Body of pancreas (tissue), 4 donors: ENCODE data around the gene KYAT1. TPM values are rescaled to one million over a fixed set of nuclear protein-coding genes. Genes with fewer than 3 reads are reported as not detected.

Experiments used
- ATAC-seq: fragments of 150-250 bp; one replicate; pipeline ENCODE4 v1.9.1; 2016
- DNase-seq, 4 donors: peaks; one replicate each; pipeline ENCODE4 v3.0.0-alpha.2; 2019
- H3K27ac ChIP-seq, 4 donors: fragments of 200-600 bp; sonication (generic); 1 replicate in 3 of 4; 2 replicates in 1 of 4; pipeline versions ENCODE4 v1.5.1 to v1.6.1; 2016 to 2019; ENCODE audit warnings: mild to moderate bottlenecking in 1 of 4, mixed read lengths in 1 of 4, moderate library complexity in 1 of 4
- H3K27me3 ChIP-seq, 2 donors: fragments of 200-600 bp; sonication (generic); one replicate each; pipeline ENCODE4 v1.6.0; 2016; ENCODE audit warnings: mild to moderate bottlenecking in 1 of 2
- H3K36me3 ChIP-seq, 2 donors: fragments of 200-600 bp; sonication (generic); replicated peaks in 1 of 2; 2 replicates each; pipeline ENCODE4 v1.5.1; 2016; ENCODE audit warnings: low read depth in 2 of 2; ENCODE audit not compliant: insufficient read depth in 1 of 2
- H3K4me1 ChIP-seq: fragments of 200-600 bp; sonication (generic); one replicate; pipeline ENCODE4 v1.6.0; 2016
- H3K4me3 ChIP-seq, 2 donors: fragments of 200-600 bp; sonication (generic); 1 replicate in 1 of 2; 2 replicates in 1 of 2; pipeline ENCODE4 v1.5.1; 2016 to 2019
- H3K9me3 ChIP-seq, 3 donors: fragments of 200-600 bp; sonication (generic); 1 replicate in 2 of 3; 2 replicates in 1 of 3; pipeline ENCODE4 v1.5.1; 2016
- POLR2A ChIP-seq, 3 donors: fragments of 450-650 bp; IDR thresholded peaks; one replicate each; pipeline ENCODE4 v1.6.1; 2016; ENCODE audit warnings: antibody characterized with exemption in 3 of 3, mild to moderate bottlenecking in 2 of 3
- WGBS, 2 donors: methylation state at CpG; one replicate each; pipeline ENCODE4 v1.1.5; 2017; 5-methylcytosine and 5-hydroxymethylcytosine counted together
- intact Hi-C: fragments of 100-400 bp; cut with DNase I; formaldehyde crosslinking; loops from one replicate; pipeline ENCODE4 v1.15.1; 2023
- total RNA-seq, 2 donors: library from RNA; depleted of rRNA; stranded (reverse); fragments of >200 nt; gene quantifications; one replicate each; pipeline ENCODE4 v1.1.0, GENCODE V29; 2016
- TF ChIP-seq, protein P1 (sequence below), 7 experiments: fragments of 450-650 bp in 4 of 7; fragments of 200-600 bp in 3 of 7; sonication (generic) in 3 of 7; IDR thresholded peaks; one replicate each; pipeline ENCODE4 v1.5.1; 2016 to 2019; ENCODE audit warnings: antibody characterized with exemption in 7 of 7

Gene KYAT1
- total RNA-seq = 1 to 10 TPM; 2.6 to 4.3 TPM

DNA sequence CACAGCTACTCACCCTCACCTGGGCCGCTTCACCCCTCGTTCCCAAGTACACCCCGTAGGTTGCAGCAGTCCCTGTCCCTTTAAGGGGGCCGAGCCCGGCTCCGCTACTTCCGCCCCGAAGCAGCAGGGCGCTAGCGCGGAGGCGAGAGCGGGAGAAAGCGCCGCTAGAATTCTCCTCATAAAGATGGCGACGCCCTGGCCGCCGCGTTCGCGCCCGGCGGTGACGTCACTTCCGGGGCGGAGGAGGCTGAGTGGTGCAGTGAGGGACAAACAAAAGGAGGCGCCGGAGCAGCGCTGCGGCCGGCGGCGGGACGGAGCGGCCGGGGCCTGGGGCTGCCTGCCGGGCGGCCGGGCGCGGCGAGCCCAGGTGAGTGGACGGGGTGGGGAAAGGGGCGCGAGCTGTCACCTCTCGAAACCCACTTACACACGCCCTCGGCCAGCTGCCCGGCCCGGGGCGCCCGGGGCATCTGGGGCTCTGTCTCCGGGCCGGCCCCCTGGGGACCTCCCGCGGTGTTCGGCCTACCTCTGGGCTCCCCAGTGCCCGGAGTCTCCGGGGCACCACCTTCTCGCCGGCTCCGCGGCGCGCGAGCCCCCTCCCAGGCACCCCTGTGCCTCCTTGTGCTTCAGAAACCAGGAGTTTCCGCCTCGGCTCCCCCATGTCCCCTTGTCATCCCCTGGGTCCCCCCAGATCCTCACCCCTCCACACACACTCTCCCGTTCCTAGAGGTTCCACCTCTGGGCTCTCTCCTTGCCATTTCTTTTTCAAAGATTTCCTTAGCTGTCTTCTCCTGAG lies at the start of gene KYAT1, which contains the start of gene LRRC8A:
Gene KYAT1 (minus strand): TSS at position 67 of the 793 bp plus-strand sequence. CDS start 36,545 bp downstream, outside the sequence.
Gene LRRC8A (plus strand): TSS at position 250 of the 793 bp plus-strand sequence. CDS start 25,032 bp downstream, outside the sequence.
- 0% methylated on average over 8 to 64 of the region's 70 CpGs for WGBS, 2 donors
- peak; percentile 96 to 98 (median 98) for DNase-seq
- H3K4me1 ChIP-seq = peaks cover 45% of the 10 kb centered on the region
- no peaks in the 10 kb centered on the region for H3K27me3 ChIP-seq
- peak within 1 kb of the TSS; percentile 54 to 66 for H3K4me3 ChIP-seq
- ATAC-seq = peak; percentile 94
- intact Hi-C loops = no loop called here
- H3K9me3 ChIP-seq = no peaks in the 10 kb centered on the region
- TF ChIP-seq POLR2A (IDR thresholded peaks at IDR 0.05) = peak; percentile 45 to 62 (median 52)
- TF ChIP-seq, protein P1, sequence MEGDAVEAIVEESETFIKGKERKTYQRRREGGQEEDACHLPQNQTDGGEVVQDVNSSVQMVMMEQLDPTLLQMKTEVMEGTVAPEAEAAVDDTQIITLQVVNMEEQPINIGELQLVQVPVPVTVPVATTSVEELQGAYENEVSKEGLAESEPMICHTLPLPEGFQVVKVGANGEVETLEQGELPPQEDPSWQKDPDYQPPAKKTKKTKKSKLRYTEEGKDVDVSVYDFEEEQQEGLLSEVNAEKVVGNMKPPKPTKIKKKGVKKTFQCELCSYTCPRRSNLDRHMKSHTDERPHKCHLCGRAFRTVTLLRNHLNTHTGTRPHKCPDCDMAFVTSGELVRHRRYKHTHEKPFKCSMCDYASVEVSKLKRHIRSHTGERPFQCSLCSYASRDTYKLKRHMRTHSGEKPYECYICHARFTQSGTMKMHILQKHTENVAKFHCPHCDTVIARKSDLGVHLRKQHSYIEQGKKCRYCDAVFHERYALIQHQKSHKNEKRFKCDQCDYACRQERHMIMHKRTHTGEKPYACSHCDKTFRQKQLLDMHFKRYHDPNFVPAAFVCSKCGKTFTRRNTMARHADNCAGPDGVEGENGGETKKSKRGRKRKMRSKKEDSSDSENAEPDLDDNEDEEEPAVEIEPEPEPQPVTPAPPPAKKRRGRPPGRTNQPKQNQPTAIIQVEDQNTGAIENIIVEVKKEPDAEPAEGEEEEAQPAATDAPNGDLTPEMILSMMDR (IDR thresholded peaks at IDR 0.05) = peak in 4 of 7 experiments; percentile 12 to 39 (median 24)
- H3K27ac ChIP-seq = peak within 1 kb of the TSS; percentile 93 to 96 (median 96)
- H3K36me3 ChIP-seq = peaks cover 0 to 4% of the 10 kb centered on the region in 2 donors

DNA sequence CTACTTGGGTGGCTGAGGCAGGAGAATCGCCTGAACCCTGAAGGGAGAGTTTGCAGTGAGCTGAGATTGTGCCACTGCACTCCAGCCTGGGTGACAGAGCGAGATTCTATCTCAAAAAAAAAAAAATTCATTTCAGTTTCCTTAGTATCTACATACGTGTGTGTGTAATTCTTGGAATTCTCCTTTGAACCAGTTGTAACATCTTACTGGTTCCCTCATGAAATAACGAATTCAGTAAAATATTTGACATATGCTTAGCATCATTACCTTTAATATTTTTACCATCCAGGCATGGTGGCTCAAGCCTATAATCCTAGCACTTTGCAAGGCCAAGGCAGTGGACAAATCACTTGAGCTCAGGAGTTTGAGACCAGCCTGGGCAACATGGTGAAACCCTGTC lies 47.8 kb upstream of the KYAT1 start:
- Histone ChIP-seq H3K4me1 (peaks cover 11% of the 10 kb centered on the region), H3K27ac (no peak overlapping the region), H3K4me3 (no peak overlapping the region), H3K36me3 (no peaks in the 10 kb centered on the region), H3K9me3 (no peaks in the 10 kb centered on the region), H3K27me3 (no peaks in the 10 kb centered on the region)
- TF ChIP-seq, protein P1 (IDR thresholded peaks at IDR 0.05) = no peak
- TF ChIP-seq POLR2A (IDR thresholded peaks at IDR 0.05) = no peak
- no peak for DNase-seq
- intact Hi-C loops = loop anchor here (5.0 kb wide), 2 partner anchors 67 to 82 kb away; no protein-coding TSS in a partner anchor
- ATAC-seq = no peak
- 86 to 91% methylated on average over 4 of the region's 4 CpGs for WGBS, 2 donors

DNA sequence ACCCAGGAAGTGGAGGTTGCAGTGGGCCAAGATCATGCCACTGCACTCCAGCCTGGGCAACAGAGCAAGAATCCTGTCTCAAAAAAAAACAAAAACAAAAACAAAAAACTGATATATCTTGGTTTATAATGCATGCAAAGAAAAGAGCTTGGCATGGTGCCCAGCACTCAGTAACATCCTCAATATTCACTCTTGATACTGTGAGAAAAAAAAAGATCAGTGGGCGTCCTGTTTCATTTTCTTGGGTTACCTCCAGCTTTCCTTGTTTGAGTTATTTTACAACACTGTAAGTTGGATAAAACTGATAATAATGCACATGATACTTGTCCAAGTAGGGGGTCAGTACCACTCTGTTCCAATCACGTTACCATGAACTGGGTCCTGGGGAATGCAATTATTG lies 46.9 kb upstream of the KYAT1 start:
- 85% methylated on average over 2 of the region's 2 CpGs for WGBS, 2 donors

DNA sequence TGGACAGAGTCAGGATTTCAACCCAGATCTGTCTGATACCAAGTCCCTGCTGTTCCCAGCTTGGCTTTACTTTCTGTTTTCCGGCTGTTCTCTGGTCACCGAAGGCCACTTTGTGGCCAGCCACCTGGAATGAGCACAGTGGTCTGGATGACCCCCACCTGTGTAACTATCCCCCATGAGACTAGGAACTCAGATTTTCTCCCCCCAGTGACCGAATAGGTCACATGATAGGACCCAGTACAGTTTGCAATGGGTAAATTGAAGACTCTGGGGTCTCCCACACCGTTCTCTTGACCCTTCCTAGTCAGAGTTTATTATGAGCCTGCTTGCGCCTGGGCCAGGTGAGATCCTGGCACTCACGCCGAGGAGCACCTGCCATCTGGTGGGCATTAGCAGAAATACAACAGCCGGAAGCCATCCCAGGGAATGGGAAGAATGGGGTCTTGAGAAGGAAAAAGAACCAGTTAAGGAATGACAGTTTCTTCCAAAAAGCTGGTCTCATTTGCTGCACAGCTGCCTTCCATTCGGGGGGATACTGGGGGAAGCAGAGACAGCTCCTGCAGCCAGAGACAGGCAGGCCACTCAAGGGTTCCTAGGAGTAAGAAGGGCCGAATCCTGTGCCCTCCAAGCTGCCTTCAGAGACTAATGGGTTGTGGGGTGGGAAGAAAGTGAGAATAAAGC lies 46.1 kb upstream of the KYAT1 start:
- TF ChIP-seq POLR2A (IDR thresholded peaks at IDR 0.05) = no peak
- TF ChIP-seq, protein P1 (IDR thresholded peaks at IDR 0.05) = peak; percentile 70 to 92 (median 88)
- peak overlapping the region in 2 of 4 donors; percentile 37 to 44 for H3K27ac ChIP-seq
- intact Hi-C loops = loop anchor here (5.0 kb wide), 2 partner anchors 66 to 81 kb away; no protein-coding TSS in a partner anchor

More for the DNA sequence above, 46.9 kb upstream of the KYAT1 start:
- H3K27me3 ChIP-seq = no peaks in the 10 kb centered on the region
- intact Hi-C loops = loop anchor here (5.0 kb wide), 2 partner anchors 66 to 81 kb away; no protein-coding TSS in a partner anchor
- ATAC-seq (no peak), DNase-seq (no peak)
- H3K36me3 ChIP-seq = no peaks in the 10 kb centered on the region
- H3K4me3 ChIP-seq = no peak overlapping the region
- H3K9me3 ChIP-seq = no peaks in the 10 kb centered on the region
- no peak overlapping the region for H3K27ac ChIP-seq
- TF ChIP-seq POLR2A (IDR thresholded peaks at IDR 0.05) = no peak
- TF ChIP-seq, protein P1 (IDR thresholded peaks at IDR 0.05) = no peak
- H3K4me1 ChIP-seq = peaks cover 11% of the 10 kb centered on the region

More for the DNA sequence above, 46.1 kb upstream of the KYAT1 start:
- Histone ChIP-seq H3K36me3 (no peaks in the 10 kb centered on the region), H3K27me3 (no peaks in the 10 kb centered on the region), H3K9me3 (no peaks in the 10 kb centered on the region), H3K4me3 (no peak overlapping the region), H3K4me1 (peaks cover 17% of the 10 kb centered on the region)
- peak; percentile 84 for ATAC-seq
- WGBS, 2 donors = 14 to 16% methylated on average over 10 of the region's 10 CpGs
- DNase-seq = peak; percentile 61 to 73 (median 70)
